IMR-90 (cell line): ENCODE measurements around the gene CENPF. TPM values are rescaled to one million over a fixed set of nuclear protein-coding genes. Genes with fewer than 3 reads are reported as not detected.

Experiments
- ATAC-seq: fragments of 200-7000 bp; cut with Tn5 transposase; 2 replicates; pipeline ENCODE4 v1.9.1; 2020; ENCODE audit warnings: low read depth, mild to moderate bottlenecking, moderate library complexity
- BruUV-seq: library from RNA; stranded (reverse); fragments of 400-500 nt; replicated peaks from 2 replicates; lab custom pipeline; 2021; lab: Mats Ljungman, UMichigan
- CTCF ChIA-PET: fragments of 300-600 bp; formaldehyde crosslinking; extraction: SDS; loops from one replicate; lab custom pipeline; 2021; ENCODE audit warnings: antibody characterized with exemption; lab: Yijun Ruan, JAX
- POLR2A ChIA-PET: fragments of 300-600 bp; sonication (Branson Sonifier 250); formaldehyde crosslinking; loops from one replicate; lab custom pipeline; 2022; ENCODE audit warnings: antibody characterized with exemption; ENCODE audit not compliant: unreplicated experiment; lab: Charles Lee
- DNase-seq: peaks from one replicate; pipeline ENCODE4 v3.0.0; 2013
- H2AFZ ChIP-seq: replicated peaks from 2 replicates; pipeline ENCODE3; 2013; ENCODE audit warnings: low read length, mild to moderate bottlenecking; ENCODE audit not compliant: poor library complexity
- H2AK5ac ChIP-seq: 2 replicates; pipeline ENCODE4 v1.6.1; 2013; ENCODE audit warnings: low read depth, low read length, inconsistent platforms
- H2AK9ac ChIP-seq: replicated peaks from 2 replicates; pipeline ENCODE3; 2013; ENCODE audit warnings: mild to moderate bottlenecking, low read depth, low read length, moderate library complexity; ENCODE audit not compliant: poor library complexity
- H2BK120ac ChIP-seq: 2 replicates; pipeline ENCODE4 v1.6.1; 2013; ENCODE audit warnings: low read depth, low read length, inconsistent platforms
- H2BK15ac ChIP-seq: 3 replicates; pipeline ENCODE4 v1.6.1; 2013; ENCODE audit warnings: low read depth, low read length, inconsistent platforms
- H2BK20ac ChIP-seq: 2 replicates; pipeline ENCODE4 v1.6.1; 2013; ENCODE audit warnings: low read depth, mild to moderate bottlenecking, inconsistent platforms, low read length, moderate library complexity
- H2BK5ac ChIP-seq: 2 replicates; pipeline ENCODE4 v1.6.1; 2013; ENCODE audit warnings: mild to moderate bottlenecking, low read depth, low read length, inconsistent platforms; ENCODE audit not compliant: poor library complexity, severe bottlenecking
- H3K14ac ChIP-seq: replicated peaks from 2 replicates; pipeline ENCODE4 v1.6.1; 2013; ENCODE audit warnings: low read depth, low read length, inconsistent platforms
- H3K18ac ChIP-seq: 2 replicates; pipeline ENCODE4 v1.6.1; 2013; ENCODE audit warnings: low read depth, low read length, control low read depth
- H3K23ac ChIP-seq: 2 replicates; pipeline ENCODE4 v1.6.1; 2013; ENCODE audit warnings: low read depth, low read length, inconsistent platforms
- H3K27ac ChIP-seq: 2 replicates; pipeline ENCODE4 v1.5.1; 2013; ENCODE audit warnings: mild to moderate bottlenecking, control low read depth, low read length; ENCODE audit not compliant: insufficient read depth
- H3K27me3 ChIP-seq: 2 replicates; pipeline ENCODE4 v1.6.1; 2013; ENCODE audit warnings: low read length; ENCODE audit not compliant: control insufficient read depth, insufficient read depth
- H3K36me3 ChIP-seq: 2 replicates; pipeline ENCODE4 v1.6.1; 2013; ENCODE audit warnings: low read length, mixed read lengths; ENCODE audit not compliant: control insufficient read depth, insufficient read depth
- H3K4ac ChIP-seq: 2 replicates; pipeline ENCODE4 v1.6.1; 2013; ENCODE audit warnings: low read depth, low read length, inconsistent platforms
- H3K4me1 ChIP-seq: 2 replicates; pipeline ENCODE4 v1.6.1; 2013; ENCODE audit warnings: low read length, mixed read lengths; ENCODE audit not compliant: control insufficient read depth, insufficient read depth
- H3K4me2 ChIP-seq: 2 replicates; pipeline ENCODE4 v1.6.1; 2013; ENCODE audit warnings: low read depth, mild to moderate bottlenecking, control low read depth, low read length, moderate library complexity
- H3K4me3 ChIP-seq: 2 replicates; pipeline ENCODE4 v1.5.1; 2013; ENCODE audit warnings: low read depth, mild to moderate bottlenecking, control low read depth, low read length, moderate library complexity; ENCODE audit not compliant: insufficient read depth
- H3K56ac ChIP-seq: 2 replicates; pipeline ENCODE4 v1.6.1; 2013; ENCODE audit warnings: low read length, inconsistent platforms; ENCODE audit not compliant: insufficient read depth; ENCODE audit errors: extremely low read depth
- H3K79me1 ChIP-seq, 2 experiments: 2 replicates each; pipeline ENCODE4 v1.6.1; 2013; ENCODE audit warnings: low read length in 2 of 2, inconsistent platforms in 1 of 2, low read depth in 1 of 2
- H3K9ac ChIP-seq: 2 replicates; pipeline ENCODE4 v1.6.1; 2013; ENCODE audit warnings: low read depth, low read length, control low read depth
- H3K9me1 ChIP-seq: 2 replicates; pipeline ENCODE4 v1.6.1; 2013; ENCODE audit warnings: low read length, inconsistent platforms; ENCODE audit not compliant: insufficient read depth
- H3K9me3 ChIP-seq: 2 replicates; pipeline ENCODE4 v1.6.1; 2013; ENCODE audit warnings: low read length; ENCODE audit not compliant: control insufficient read depth, insufficient read depth
- H4K20me1 ChIP-seq: 2 replicates; pipeline ENCODE4 v1.6.1; 2013; ENCODE audit warnings: low read length, inconsistent platforms; ENCODE audit not compliant: insufficient read depth
- H4K5ac ChIP-seq: 2 replicates; pipeline ENCODE4 v1.6.1; 2013; ENCODE audit warnings: mild to moderate bottlenecking, low read depth, low read length, control low read depth
- H4K8ac ChIP-seq, 2 experiments: 2 replicates each; pipeline ENCODE4 v1.6.1; 2013; ENCODE audit warnings: low read depth in 2 of 2, low read length in 2 of 2, control low read depth in 1 of 2, inconsistent platforms in 1 of 2
- H4K91ac ChIP-seq: 2 replicates; pipeline ENCODE4 v1.6.1; 2013; ENCODE audit warnings: low read depth, low read length, inconsistent platforms; ENCODE audit not compliant: insufficient read depth
- BHLHE40 ChIP-seq: fragments of 150-350 bp; IDR thresholded peaks from 2 replicates; pipeline ENCODE4 v1.6.1; 2016; ENCODE audit warnings: mild to moderate bottlenecking, low read depth, low read length
- CEBPB ChIP-seq: IDR thresholded peaks from 2 replicates; pipeline ENCODE4 v1.6.1; 2012; ENCODE audit warnings: low read depth, low read length, improper control_type of control experiment
- CHD1 ChIP-seq: IDR thresholded peaks from 2 replicates; pipeline ENCODE4 v1.6.1; 2012; ENCODE audit warnings: low read depth, low read length, improper control_type of control experiment
- FOS ChIP-seq: fragments of 150-350 bp; IDR thresholded peaks from 2 replicates; pipeline ENCODE4 v1.6.1; 2016; ENCODE audit warnings: low read depth, low read length
- MXI1 ChIP-seq: IDR thresholded peaks from 2 replicates; pipeline ENCODE4 v1.6.1; 2012; ENCODE audit warnings: low read depth, mild to moderate bottlenecking, low read length, moderate library complexity, borderline replicate concordance
- RCOR1 ChIP-seq: IDR thresholded peaks from 2 replicates; pipeline ENCODE4 v1.6.1; 2012; ENCODE audit warnings: mild to moderate bottlenecking, low read length, improper control_type of control experiment; ENCODE audit not compliant: insufficient replicate concordance
- SMC3 ChIP-seq: fragments of 150-350 bp; IDR thresholded peaks from 2 replicates; pipeline ENCODE4 v1.6.1; 2016; ENCODE audit warnings: low read depth, mild to moderate bottlenecking, antibody characterized with exemption, low read length, moderate library complexity
- WGBS, 2 experiments: methylation state at CpG; one replicate each; pipeline versions ENCODE4 v1.1.5 to v1.1.7; 2013; ENCODE audit warnings: missing lambda C conversion rate in 2 of 2; ENCODE audit not compliant: insufficient read length in 1 of 2; ENCODE audit errors: extremely low coverage in 2 of 2; 5-methylcytosine and 5-hydroxymethylcytosine counted together
- dilution Hi-C: fragments of 300-500 bp; cut with HindIII; formaldehyde crosslinking; loops from one replicate; pipeline ENCODE4 v1.14.3; 2018; ENCODE audit warnings: low sequenced_read_pairs; ENCODE audit not compliant: unreplicated experiment
- in situ Hi-C: fragments of 300-500 bp; cut with MboI; formaldehyde crosslinking; loops from 3 replicates; pipeline ENCODE4 v1.14.3; 2019; ENCODE audit warnings: low sequenced_read_pairs, inconsistent platforms, mixed read lengths
- intact Hi-C: fragments of 100-400 bp; cut with micrococcal nuclease; formaldehyde crosslinking; loops from 2 replicates; pipeline ENCODE4 v1.10.0; 2022
- polyA plus RNA-seq, 3 experiments: library from polyadenylated mRNA; depleted of rRNA; stranded (reverse); fragments of >200 nt; gene quantifications; 2 replicates each; pipeline ENCODE4 v1.2.3, GENCODE V29; 2012; ENCODE audit warnings: low replicate concordance in 1 of 3
- total RNA-seq: library from RNA; depleted of rRNA; stranded (reverse); fragments of >200 nt; gene quantifications from 2 replicates; pipeline ENCODE4 v1.2.3, GENCODE V29; 2012

CENPF gene
- total and polyA plus RNA-seq, 2 of the 4 experiments (the other 2 are of a cell fraction) = 20.9 to 51.8 TPM

DNA sequence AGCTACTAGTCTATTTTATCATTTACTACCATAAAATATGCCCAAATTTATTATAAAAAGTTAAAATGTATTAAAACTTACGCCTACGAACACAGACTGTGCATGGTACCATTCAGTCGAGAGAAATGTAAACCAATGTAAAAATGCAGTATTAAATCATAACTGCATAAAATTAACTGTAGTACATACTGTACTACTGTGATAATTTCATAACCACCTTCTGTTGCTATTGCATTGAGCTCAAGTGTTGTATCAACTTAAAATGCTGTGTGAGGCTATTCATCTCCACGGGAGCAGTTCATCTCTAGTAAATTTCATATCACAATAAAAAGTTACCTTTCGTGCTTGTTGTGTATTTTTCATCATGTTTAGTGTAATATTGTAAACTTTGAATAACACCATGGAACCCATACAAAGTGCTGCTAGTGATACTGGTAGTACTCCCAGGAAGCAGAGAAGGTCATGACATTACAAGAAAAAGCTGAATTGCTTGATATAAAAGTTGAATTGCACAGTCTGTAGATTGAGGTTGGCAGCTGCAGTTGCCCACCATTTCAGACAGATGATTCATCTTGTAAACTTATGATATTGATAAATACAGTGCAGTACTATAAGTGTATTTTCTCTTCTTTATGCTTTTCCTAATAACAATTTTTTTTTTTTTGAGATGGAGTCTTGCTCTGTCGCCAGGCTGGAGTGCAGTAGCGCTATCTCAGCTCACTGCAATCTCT lies 19.0 kb upstream of the CENPF start:
- CTCF ChIA-PET = interaction anchor here (0.6 to 6.8 kb wide), 14 partner anchors 10 to 945 kb away, joined by 3 to 59 read pairs (median 4); partner anchors contain the start of gene PTPN14
- peaks cover 1% of the 10 kb centered on the region for H3K27me3 ChIP-seq
- H2AK5ac ChIP-seq = no peak overlapping the region
- no peak overlapping the region for H3K4ac ChIP-seq
- no peak overlapping the region for H3K23ac ChIP-seq
- TF ChIP-seq BHLHE40 (no peak), MXI1 (no peak), CHD1 (no peak), FOS (no peak), RCOR1 (no peak), SMC3 (no peak), CEBPB (no peak)
- no peak overlapping the region for H2BK20ac ChIP-seq
- no peak overlapping the region for H3K4me2 ChIP-seq
- no peak overlapping the region for H3K9ac ChIP-seq
- H3K9me1 ChIP-seq = peaks cover 2% of the 10 kb centered on the region; the same call in 1 of the 2 replicates
- no peak overlapping the region for H3K18ac ChIP-seq
- H3K56ac ChIP-seq = no peak overlapping the region
- peaks cover 2% of the 10 kb centered on the region; the same call in 1 of the 2 replicates for H3K4me1 ChIP-seq
- H4K91ac ChIP-seq = no peak overlapping the region
- no peak overlapping the region for H2BK120ac ChIP-seq
- no peaks in the 10 kb centered on the region for H4K20me1 ChIP-seq
- H3K79me1 ChIP-seq = no peaks in the 10 kb centered on the region
- no TSS peak for BruUV-seq
- ATAC-seq (no peak), DNase-seq (no peak)
- dilution Hi-C loops = no loop called here
- no peak overlapping the region for H3K14ac ChIP-seq
- H2BK15ac ChIP-seq = no peak overlapping the region
- 100% methylated on average over 1 of the region's 7 CpGs; no CpG with 5 or more reads in 1 of the 2 experiments for WGBS, 2 experiments
- no peaks in the 10 kb centered on the region for H3K36me3 ChIP-seq
- no peak overlapping the region for H2AK9ac ChIP-seq
- no peak overlapping the region for H3K4me3 ChIP-seq
- H2AFZ ChIP-seq = no peak overlapping the region
- intact Hi-C loops = loop anchor here (5.0 kb wide), 1 partner anchor 192 kb away; no protein-coding TSS in a partner anchor
- H2BK5ac ChIP-seq = no peak overlapping the region
- in situ Hi-C loops = loop anchor here (10.0 kb wide), 1 partner anchor 369 kb away; no protein-coding TSS in a partner anchor
- H3K27ac ChIP-seq = no peak overlapping the region
- H4K5ac ChIP-seq = no peak overlapping the region
- no peaks in the 10 kb centered on the region for H3K9me3 ChIP-seq
- POLR2A ChIA-PET = interaction anchor here (0.7 kb wide), 1 partner anchor 36 kb away, joined by 3 read pairs; no protein-coding TSS in a partner anchor
- no peak overlapping the region for H4K8ac ChIP-seq
